Activated T-cell treated with anti-CD3 and anti-CD28 coated beads for 24 hours (primary cell): Measurements from ENCODE around the gene DAP3.
"Not testable (repeated sequence)": the region's sequence is repeated elsewhere in the genome, so short reads cannot be mapped to it uniquely, and the experiment has no call there.

Source experiments
- DNase-seq: peaks from one replicate; pipeline ENCODE4 v3.0.0-alpha.2; 2020; ENCODE audit warnings: low read depth

Gene DAP3

DNA sequence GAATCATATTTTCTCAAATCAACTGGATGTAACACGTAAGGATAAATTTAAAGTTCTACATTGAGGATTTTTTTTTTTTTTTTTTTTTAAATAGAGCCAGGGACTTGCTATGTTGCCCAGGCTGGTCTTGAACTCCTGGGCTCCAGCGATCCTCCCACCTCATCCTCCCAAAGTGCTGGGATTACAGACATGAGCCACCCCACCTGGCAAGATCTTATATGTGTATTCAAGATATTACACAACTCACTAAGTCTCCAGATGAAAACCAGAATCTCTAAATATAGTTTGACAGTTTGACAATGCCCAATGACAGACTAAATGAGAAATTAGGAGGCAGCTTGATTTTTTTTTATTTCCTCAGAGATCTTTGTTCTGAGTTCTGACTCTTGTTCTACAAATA is 7.1 kb upstream of the DAP3 start:
- DNase-seq = no peak

DNA sequence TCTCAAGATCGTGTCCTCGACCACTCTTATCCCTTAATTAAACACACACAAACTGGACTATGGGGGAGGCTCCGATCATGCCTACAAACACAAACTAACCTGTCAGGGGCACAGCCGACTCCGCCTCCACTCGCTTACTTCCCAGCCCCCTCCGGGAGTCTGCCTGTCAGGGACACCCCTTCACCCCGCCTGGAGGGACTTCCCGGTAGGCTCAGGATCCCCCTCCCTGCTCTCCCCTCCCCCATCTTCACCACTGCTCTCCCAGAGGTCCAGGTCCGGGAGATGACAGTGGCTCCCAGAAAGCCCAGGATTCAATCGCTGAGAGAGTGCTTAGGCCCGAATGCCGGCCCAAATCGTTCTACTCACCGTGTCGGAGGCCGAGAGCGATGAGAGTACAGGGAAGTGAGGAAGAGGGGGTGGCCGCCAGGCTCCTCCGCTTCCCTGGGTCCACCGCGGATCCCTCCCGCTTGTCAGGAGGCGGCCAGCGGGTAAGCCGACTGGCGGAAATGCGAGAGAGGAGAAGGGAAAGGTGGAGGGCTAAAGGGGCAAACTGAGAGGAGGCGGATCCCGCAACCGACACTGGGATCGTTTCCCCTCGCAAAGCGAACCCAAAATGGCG is 1.1 kb upstream of the DAP3 start:
- DNase-seq = not testable (repeated sequence)

DNA sequence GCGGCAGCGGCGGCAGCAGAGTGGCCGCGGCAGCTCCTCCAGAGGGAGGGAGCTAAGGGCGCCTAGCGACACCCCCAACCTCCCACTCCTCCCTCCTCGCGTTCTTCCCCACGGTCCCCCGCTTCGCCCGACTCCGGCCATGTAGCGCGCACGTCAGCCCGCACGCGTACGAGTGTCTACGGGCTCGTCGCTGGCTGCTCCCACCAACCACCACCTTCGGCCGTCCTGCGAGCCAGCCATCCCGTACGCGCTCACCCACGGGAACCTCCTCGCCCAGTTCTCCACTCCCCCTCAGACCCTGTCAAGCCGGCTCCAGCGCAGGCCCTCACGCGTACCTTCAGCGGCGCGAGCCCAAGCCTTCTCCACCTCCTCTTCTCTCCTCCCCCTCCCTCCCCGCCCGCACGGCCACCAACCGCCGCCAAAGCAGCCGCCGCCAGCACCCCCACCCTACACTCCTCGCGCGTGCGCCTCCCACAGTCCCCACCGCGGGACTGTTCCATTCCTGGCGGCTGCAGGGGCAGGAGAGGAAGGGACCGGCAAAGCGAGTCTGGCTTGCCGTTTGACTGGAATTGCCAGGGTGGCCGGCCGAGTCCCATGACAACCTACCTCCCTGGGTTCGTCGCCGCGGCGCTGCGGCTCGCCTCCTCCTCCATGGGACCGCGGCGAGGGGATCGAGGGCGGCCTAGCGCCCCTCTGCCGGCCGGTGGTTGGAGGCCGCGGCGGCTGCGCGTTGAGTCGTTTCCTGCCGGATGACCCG is 389 bp upstream of the DAP3 start, which contains the start of gene YY1AP1:
TSS of gene YY1AP1 (minus strand) at position 451 of the 757 bp plus-strand sequence. CDS start 8,338 bp downstream, outside the sequence.
- DNase-seq = peak; percentile 88

DNA sequence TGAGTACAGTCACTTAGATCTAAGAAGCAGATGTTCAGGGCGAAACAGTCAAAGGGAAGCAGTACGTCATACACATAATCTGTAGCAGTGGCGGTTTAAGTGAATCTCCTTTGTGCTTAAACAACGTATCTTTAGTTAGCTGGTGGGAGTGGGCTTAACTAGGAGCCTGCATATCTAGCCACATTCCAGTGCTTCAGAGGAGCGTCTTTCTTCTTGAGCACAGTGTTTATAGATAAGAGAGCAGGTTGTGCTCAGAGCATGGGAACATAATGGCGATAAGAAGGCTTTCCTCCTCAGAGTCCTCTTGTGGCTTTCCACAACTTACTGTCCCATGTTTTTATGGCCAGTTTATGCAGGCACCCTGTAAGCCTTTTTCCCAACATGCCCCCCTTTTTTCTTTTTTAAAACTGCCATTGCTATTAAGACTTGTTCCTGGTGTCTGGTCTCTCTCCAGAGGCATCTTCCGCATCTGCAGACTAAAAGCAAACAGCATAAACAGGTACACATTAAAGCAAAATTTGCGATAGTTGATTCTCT is 3.2 kb downstream of the DAP3 start:
- DNase-seq = no peak

GRCh38 chr1:155694167-155694566 is 5.3 kb downstream of the DAP3 start:
- DNase-seq = no peak

GRCh38 chr1:155695072-155695471 is 6.2 kb downstream of the DAP3 start:
- DNase-seq = no peak

DNA sequence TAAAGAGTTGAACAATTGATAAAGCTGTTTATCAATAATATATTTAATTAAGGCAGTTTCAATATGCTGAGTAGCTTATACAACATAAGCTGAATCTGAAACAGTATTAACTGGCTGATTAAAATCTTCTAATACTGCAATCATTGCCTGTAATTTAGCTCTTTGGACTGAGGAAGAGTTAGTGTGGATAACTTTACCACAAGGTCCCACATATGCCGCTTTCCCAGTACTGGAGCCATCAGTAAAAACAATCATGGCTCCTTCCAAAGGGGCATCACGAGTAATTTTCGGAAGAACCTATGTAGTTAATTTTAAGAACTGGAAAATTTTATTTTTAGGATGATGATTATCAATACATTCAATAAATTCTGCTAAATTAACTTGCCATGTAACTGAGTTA is 6.7 kb downstream of the DAP3 start:
- no peak for DNase-seq

DNA sequence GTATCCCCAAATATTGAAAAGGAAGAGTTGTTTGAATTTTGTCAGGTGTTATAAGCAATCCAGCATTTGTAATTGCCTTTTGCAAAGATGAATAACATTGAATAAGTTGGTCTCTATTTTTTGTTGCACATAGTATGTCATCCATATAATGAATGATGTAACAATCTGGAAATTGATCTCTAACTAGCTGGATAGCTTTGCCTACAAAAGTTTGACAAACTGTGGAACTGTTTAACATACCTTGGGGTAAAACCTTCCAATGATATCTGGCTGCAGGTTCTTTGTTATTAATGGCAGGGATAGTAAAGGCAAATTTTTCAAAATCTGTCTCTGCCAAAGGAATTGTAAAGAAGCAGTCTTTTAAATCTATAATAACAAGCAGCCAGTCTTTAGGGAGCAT is 7.6 kb downstream of the DAP3 start:
- no peak for DNase-seq

DNA sequence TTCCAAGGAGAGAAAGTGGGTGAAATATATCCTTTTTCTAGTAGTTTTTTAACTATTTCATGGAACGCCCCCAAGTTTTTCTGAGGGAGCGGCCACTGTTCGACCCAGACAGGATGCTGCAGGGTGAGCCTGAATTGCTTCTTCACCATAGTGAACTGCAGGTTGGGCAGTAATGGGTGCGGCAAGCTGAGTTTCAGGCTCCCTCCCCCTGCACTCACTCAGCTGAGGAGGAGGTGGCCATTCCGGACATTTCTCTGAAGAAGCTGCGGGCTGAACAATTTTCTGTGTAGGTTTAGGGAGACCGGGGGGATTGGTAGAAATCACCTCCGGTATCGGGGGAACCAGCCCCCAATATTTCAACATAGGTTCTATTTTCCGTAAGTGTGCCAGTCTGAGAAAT is 8.2 kb downstream of the DAP3 start:
- no peak for DNase-seq

DNA sequence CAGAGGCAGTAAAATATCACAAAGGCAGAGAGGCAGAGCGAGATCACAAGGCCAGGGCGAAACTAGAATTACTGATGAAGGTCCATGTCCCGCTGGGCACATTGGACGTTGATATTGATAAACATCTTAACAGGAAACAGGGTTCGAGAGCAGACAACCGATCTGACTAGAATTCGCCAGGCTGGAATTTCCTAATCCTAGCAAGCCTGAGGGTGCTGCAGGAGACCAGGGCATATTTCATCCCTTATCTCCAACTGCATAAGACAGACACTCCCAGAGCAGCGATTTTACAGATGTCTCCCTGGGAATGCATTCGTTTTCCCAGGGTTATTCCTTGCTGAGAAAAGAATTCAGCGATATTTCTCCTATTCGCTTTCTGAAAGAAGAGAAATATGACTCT is 8.7 kb downstream of the DAP3 start:
- DNase-seq = not testable (repeated sequence)

- DNase-seq = no peak
These were observed 9.6 kb downstream of the DAP3 start for GRCh38 chr1:155698382-155699038.

- DNase-seq = not testable (repeated sequence)
These were observed 10.2 kb downstream of the DAP3 start for GRCh38 chr1:155699062-155699461.

DNA sequence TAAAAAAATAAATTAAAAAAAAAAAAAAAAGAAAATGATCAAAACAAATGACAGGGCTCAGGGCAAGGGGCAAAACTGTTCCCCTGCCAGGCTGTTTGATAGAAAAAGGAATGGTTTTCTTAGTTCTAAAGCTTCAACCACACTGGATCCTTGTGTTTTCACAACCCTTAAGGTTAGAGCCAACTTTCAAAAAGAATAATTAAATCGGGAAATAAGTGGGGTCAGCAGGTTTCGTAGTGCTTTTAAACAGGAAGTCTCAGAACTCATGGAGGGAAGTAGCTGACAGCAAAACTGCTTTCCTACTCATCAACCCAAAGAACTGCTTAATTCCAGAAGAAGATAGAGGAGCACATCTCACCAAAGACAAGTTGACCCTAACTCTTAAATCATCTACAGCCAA is 12.8 kb downstream of the DAP3 start:
- not testable (repeated sequence) for DNase-seq

GRCh38 chr1:155703216-155703615 is 14.3 kb downstream of the DAP3 start:
- DNase-seq = no peak

GRCh38 chr1:155704414-155704813 is 15.5 kb downstream of the DAP3 start:
- DNase-seq = not testable (repeated sequence)

GRCh38 chr1:155706139-155706538 is 17.2 kb downstream of the DAP3 start:
- DNase-seq = no peak

GRCh38 chr1:155709391-155709790 is 20.5 kb downstream of the DAP3 start:
- no peak for DNase-seq

DNA sequence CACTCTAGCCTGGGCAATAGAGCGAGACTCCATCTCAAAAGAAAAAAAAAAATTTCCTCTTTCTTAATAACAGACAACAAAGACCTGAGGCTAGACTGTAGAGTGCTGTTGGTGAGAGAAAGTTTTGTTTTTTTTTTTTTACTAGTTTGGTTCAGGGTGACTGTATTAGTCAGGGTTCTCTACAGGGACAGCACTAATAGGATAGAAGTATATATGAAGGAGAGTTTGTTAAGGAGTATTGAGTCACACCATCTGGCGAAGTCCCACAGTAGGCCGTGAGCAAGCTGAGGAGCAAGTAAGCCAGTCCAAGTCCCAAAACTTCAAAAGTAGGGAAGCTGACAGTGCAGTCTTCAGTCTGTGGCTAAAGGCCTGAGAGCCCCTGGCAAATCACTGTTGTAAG is 22.6 kb downstream of the DAP3 start:
- DNase-seq = not testable (repeated sequence)

DNA sequence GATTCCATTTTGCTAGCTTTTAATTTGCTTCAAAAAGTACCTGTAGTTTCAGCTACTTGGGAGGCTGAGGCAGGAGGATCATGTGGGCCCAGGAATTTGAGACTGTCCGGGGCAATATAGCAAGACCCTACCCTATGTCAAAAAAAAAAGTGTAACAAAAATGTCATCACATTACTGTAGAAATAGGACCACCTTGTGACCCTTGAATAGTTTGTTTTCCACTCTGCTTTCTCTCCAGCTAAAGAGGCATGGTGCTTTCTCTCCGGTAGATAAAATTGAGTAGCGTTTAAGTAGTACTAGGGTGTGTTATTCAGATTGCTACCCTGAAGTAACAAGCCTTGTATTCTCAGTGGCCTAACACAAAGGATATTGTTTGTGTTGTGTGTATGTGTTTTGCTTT is 23.7 kb downstream of the DAP3 start:
- not testable (repeated sequence) for DNase-seq

DNA sequence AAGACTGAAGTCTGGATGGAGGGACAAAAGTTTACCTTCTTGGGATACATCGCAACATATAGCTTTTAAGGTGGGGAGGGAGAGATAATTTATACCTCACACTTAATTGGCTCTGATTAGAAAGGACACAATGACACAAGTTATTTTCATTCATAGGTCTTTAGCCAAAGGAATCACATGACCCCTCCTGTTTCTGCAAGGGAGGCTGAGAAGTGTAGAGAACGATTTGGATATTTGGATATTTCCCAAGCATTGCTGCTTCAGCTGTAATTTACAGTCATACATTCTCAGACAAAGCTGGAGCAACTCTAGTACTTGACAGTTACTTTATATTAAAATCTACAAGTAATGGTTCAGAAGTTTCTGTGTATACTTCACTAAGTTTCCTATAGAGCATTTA is 24.2 kb downstream of the DAP3 start:
- no peak for DNase-seq

GRCh38 chr1:155715056-155715455 is 26.2 kb downstream of the DAP3 start:
- DNase-seq = not testable (repeated sequence)

GRCh38 chr1:155715777-155716176 is 26.9 kb downstream of the DAP3 start:
- DNase-seq = no peak

- no peak for DNase-seq
These were observed 28.1 kb downstream of the DAP3 start for GRCh38 chr1:155717041-155717440.
